ENCODE measurements around the gene OR2T27. TPM values are rescaled to one million over a fixed set of nuclear protein-coding genes. Genes with fewer than 3 reads are reported as not detected.
"Not testable (repeated sequence)": the region's sequence is repeated elsewhere in the genome, so short reads cannot be mapped to it uniquely, and the experiment has no call there.

The OR2T27 gene
- total RNA-seq, 1 donor from 2014 or later = not detected

GRCh38 chr1:248639652-248640051, 15.7 kb downstream of the OR2T27 start:
- not testable (repeated sequence) for H3K27me3 Mint-ChIP-seq (ENCODE audit: low read depth); H3K27ac Mint-ChIP-seq; H3K9me3 Mint-ChIP-seq; H3K4me1 Mint-ChIP-seq; H3K36me3 Mint-ChIP-seq; DNase-seq (ENCODE audit: low spot score in 2 of 2, unreplicated experiment in 2 of 2); H3K4me3 Mint-ChIP-seq

GRCh38 chr1:248636612-248637011, 18.7 kb downstream of the OR2T27 start:
- not testable (repeated sequence) for H3K27ac Mint-ChIP-seq; H3K27me3 Mint-ChIP-seq (ENCODE audit: low read depth); H3K9me3 Mint-ChIP-seq; H3K4me1 Mint-ChIP-seq; H3K4me3 Mint-ChIP-seq; DNase-seq (ENCODE audit: low spot score in 2 of 2, unreplicated experiment in 2 of 2); H3K36me3 Mint-ChIP-seq

- peaks cover 16% of the 10 kb centered on the region for H3K9me3 Mint-ChIP-seq
- H3K4me3 Mint-ChIP-seq; H3K27me3 Mint-ChIP-seq (ENCODE audit: low read depth); H3K36me3 Mint-ChIP-seq; DNase-seq (ENCODE audit: low spot score in 2 of 2, unreplicated experiment in 2 of 2); H3K4me1 Mint-ChIP-seq; H3K27ac Mint-ChIP-seq: not testable (repeated sequence)
Measured at GRCh38 chr1:248634991-248635390, 20.3 kb downstream of the OR2T27 start, which contains the start of gene OR2T11. Gene OR2T11, minus strand, starts transcription at chr1:248635091. Its CDS starts 7,963 bp downstream, at chr1:248627128.

GRCh38 chr1:248631354-248632008, 23.8 kb downstream of the OR2T27 start:
- no peaks in the 10 kb centered on the region for H3K4me1 Mint-ChIP-seq
- DNase-seq (ENCODE audit: low spot score in 2 of 2, unreplicated experiment in 2 of 2) = no peak
- H3K4me3 Mint-ChIP-seq = no peak overlapping the region
- TF ChIP-seq CTCF (IDR thresholded peaks at IDR 0.05; ENCODE audit: unreplicated experiment) = no peak
- H3K36me3 Mint-ChIP-seq = no peaks in the 10 kb centered on the region
- H3K9me3 Mint-ChIP-seq = peaks cover 35% of the 10 kb centered on the region
- H3K27me3 Mint-ChIP-seq (ENCODE audit: low read depth) = no peaks in the 10 kb centered on the region
- no peak overlapping the region for H3K27ac Mint-ChIP-seq

GRCh38 chr1:248630551-248630950, 24.8 kb downstream of the OR2T27 start:
- no peak overlapping the region for H3K27ac Mint-ChIP-seq
- H3K9me3 Mint-ChIP-seq = peaks cover 35% of the 10 kb centered on the region
- H3K4me1 Mint-ChIP-seq = no peaks in the 10 kb centered on the region
- H3K27me3 Mint-ChIP-seq (ENCODE audit: low read depth) = no peaks in the 10 kb centered on the region
- no peaks in the 10 kb centered on the region for H3K36me3 Mint-ChIP-seq
- H3K4me3 Mint-ChIP-seq = no peak overlapping the region
- no peak for DNase-seq (ENCODE audit: low spot score in 2 of 2, unreplicated experiment in 2 of 2)
- no peak for TF ChIP-seq CTCF (IDR thresholded peaks at IDR 0.05; ENCODE audit: unreplicated experiment)

- Mint-ChIP-seq H3K27me3 (ENCODE audit: low read depth) (no peaks in the 10 kb centered on the region), H3K27ac (no peak overlapping the region)
- TF ChIP-seq CTCF (IDR thresholded peaks at IDR 0.05; ENCODE audit: unreplicated experiment) = no peak
Measured at GRCh38 chr1:248627971-248628844, 27.1 kb downstream of the OR2T27 start.

GRCh38 chr1:248625971-248626370, 29.4 kb downstream of the OR2T27 start:
- Mint-ChIP-seq H3K4me1 (no peaks in the 10 kb centered on the region), H3K27ac (no peak overlapping the region), H3K4me3 (no peak overlapping the region), H3K36me3 (no peaks in the 10 kb centered on the region), H3K9me3 (peaks cover 37% of the 10 kb centered on the region), H3K27me3 (ENCODE audit: low read depth) (no peaks in the 10 kb centered on the region)
- no peak for DNase-seq (ENCODE audit: low spot score in 2 of 2, unreplicated experiment in 2 of 2)
- TF ChIP-seq CTCF (IDR thresholded peaks at IDR 0.05; ENCODE audit: unreplicated experiment) = no peak

More at GRCh38 chr1:248627971-248628844, 27.1 kb downstream of the OR2T27 start:
- Mint-ChIP-seq H3K36me3 (no peaks in the 10 kb centered on the region), H3K4me3 (no peak overlapping the region), H3K4me1 (no peaks in the 10 kb centered on the region), H3K9me3 (peaks cover 35% of the 10 kb centered on the region)
- no peak for DNase-seq (ENCODE audit: low spot score in 2 of 2, unreplicated experiment in 2 of 2)

Data from mesothelial cell of epicardium (in vitro differentiated cells).